HUES48 (cell line): Measurements from ENCODE around the gene SAAL1.

Experiments used
- H3K27ac ChIP-seq: one replicate; pipeline ENCODE4 v1.7.0; 2013; ENCODE audit warnings: low read depth, low read length, inconsistent platforms
- H3K27me3 ChIP-seq: 2 replicates; pipeline ENCODE4 v1.6.1; 2013; ENCODE audit warnings: mild to moderate bottlenecking, low read length; ENCODE audit not compliant: control insufficient read depth, insufficient read depth
- H3K36me3 ChIP-seq: 2 replicates; pipeline ENCODE4 v1.6.1; 2013; ENCODE audit warnings: low read length; ENCODE audit not compliant: control insufficient read depth, insufficient read depth
- H3K4me1 ChIP-seq: 2 replicates; pipeline ENCODE4 v1.6.1; 2013; ENCODE audit warnings: mild to moderate bottlenecking, low read length; ENCODE audit not compliant: control insufficient read depth, insufficient read depth
- H3K4me3 ChIP-seq: 2 replicates; pipeline ENCODE4 v1.5.1; 2013; ENCODE audit warnings: mild to moderate bottlenecking, low read depth, low read length
- H3K9ac ChIP-seq: 2 replicates; pipeline ENCODE4 v1.6.1; 2013; ENCODE audit warnings: mild to moderate bottlenecking, low read depth, low read length, moderate library complexity
- H3K9me3 ChIP-seq: 2 replicates; pipeline ENCODE4 v1.6.1; 2013; ENCODE audit warnings: low read length; ENCODE audit not compliant: control insufficient read depth, insufficient read depth

The SAAL1 gene

DNA sequence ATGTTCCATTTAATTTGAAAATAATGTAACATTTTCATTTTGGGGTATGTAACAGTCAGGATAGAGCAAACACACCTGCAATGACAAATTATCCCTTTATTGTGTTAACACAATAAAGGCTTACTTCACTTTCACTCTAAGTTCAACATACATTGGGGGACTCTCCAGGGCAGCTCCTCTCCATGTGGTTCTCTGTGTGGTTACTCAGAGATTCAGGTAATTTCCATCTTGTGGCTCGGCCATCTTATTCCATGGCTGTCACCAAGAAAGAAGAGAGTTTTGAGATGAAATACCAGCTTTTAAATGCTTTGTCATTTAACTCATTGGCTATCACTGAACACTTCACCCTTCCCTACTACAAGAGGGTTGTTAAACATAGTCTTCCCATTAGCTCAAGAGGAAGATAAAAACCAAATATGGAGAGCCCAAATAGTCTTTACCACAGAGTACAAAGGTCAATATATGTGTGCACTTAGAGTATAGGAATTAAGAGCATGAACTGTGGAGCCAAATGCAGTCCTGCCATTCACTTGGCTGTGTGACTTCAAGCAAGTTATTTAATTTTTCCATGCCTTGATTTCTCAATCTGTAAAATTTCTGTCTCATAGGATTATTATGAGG, 49.2 kb downstream of the SAAL1 start:
- H3K36me3 ChIP-seq = no peaks in the 10 kb centered on the region
- H3K27me3 ChIP-seq = no peaks in the 10 kb centered on the region
- no peak overlapping the region for H3K4me3 ChIP-seq
- H3K9ac ChIP-seq = no peak overlapping the region
- no peak overlapping the region for H3K27ac ChIP-seq
- H3K9me3 ChIP-seq = no peaks in the 10 kb centered on the region
- no peaks in the 10 kb centered on the region for H3K4me1 ChIP-seq

DNA sequence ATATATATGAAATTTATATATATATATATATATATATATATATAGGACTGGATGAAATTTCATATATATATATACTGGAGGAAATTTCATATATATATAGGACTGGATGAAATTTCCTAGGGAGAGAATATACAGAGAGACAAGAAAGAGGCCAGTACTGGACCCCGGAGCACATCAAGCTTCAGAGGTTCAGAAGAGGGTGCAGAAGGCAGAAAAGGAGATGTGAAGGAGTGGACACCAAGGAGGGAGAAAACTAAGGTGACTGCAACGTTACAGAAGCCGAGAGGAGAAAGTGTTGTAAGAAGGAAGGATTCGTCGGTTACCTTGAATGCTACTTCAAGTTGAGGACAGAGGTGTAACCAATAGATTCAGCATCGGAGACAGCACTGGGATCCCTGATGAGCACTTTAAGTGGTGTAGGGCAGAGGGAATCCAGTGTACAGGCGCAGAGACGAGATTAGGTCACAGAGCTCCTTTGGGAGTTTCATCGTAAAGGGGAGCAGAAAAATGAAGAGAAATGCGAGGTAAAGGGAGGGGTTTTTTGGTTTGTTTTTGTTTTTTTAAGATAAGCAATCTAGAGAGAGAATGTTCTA, 51.3 kb downstream of the SAAL1 start:
- Histone ChIP-seq H3K9me3 (no peaks in the 10 kb centered on the region), H3K4me3 (no peak overlapping the region), H3K9ac (no peak overlapping the region), H3K27ac (no peak overlapping the region), H3K4me1 (no peaks in the 10 kb centered on the region), H3K27me3 (no peaks in the 10 kb centered on the region), H3K36me3 (no peaks in the 10 kb centered on the region)

DNA sequence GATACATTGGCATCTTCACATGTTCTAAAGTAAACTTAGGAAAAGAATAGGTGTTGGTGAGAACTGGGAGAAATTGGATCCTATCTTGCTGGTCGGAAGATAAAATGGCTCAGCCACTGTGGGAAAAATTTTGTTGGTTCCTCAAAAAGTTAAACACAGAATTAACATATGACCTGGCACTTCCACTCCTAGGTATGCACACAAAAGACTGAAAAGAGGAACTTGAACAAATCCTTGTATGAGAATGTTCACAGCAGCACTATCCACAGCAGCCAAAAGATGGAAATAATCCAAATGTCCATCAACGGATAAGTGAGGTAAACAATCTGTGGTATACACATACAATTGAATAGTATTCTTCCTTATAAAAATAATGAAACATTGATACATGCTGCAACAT, 55.0 kb downstream of the SAAL1 start:
- no peak overlapping the region for H3K4me3 ChIP-seq
- no peaks in the 10 kb centered on the region for H3K36me3 ChIP-seq
- no peak overlapping the region for H3K9ac ChIP-seq
- no peak overlapping the region for H3K27ac ChIP-seq
- peaks cover 1% of the 10 kb centered on the region; the same call in 1 of the 2 replicates for H3K4me1 ChIP-seq
- peaks cover 20% of the 10 kb centered on the region for H3K27me3 ChIP-seq
- no peaks in the 10 kb centered on the region for H3K9me3 ChIP-seq

DNA sequence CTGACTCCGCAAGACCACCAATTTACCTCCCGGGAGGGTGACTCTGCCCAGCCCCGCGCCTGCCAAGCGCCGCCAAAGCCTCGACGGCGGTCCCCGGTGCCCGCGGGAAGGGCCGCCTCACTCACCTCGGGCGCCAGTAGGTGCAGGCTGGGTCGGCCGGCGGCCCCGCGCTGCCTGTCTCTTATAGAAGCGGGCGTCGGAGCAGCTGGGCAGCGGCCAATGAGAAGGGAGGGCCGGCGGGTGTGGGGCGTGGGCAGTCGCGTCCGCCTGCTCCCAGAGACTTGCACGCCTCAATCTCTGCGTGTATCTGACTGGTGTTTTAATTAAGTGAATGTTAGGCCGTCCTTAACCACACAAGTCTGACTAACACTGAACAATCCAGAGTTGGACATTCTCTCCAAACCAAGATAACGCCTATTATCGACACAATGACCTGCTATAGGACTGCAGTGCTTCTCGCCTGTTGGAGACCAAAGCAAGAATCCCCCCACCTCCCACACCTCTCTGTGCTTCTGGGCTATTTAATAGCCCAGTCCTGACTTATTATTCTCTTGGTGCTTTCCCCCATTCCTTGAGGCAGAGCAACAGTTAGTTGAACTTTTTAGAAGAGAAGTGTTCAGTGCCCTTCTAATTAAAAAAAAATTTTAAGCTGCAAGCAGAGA, 59.6 kb downstream of the SAAL1 start, which contains the start of gene TPH1:
Gene TPH1 (minus strand): TSS at position 154 of the 662 bp plus-strand sequence. CDS start 5,507 bp downstream, outside the sequence.
- Histone ChIP-seq H3K27ac (no peak within 1 kb of the TSS), H3K9me3 (no peaks in the 10 kb centered on the region), H3K36me3 (no peaks in the 10 kb centered on the region), H3K4me1 (peaks cover 3% of the 10 kb centered on the region; the same call in 1 of the 2 replicates), H3K9ac (no peak within 1 kb of the TSS), H3K4me3 (peak within 1 kb of the TSS; percentile 51), H3K27me3 (peaks cover 35% of the 10 kb centered on the region)

DNA sequence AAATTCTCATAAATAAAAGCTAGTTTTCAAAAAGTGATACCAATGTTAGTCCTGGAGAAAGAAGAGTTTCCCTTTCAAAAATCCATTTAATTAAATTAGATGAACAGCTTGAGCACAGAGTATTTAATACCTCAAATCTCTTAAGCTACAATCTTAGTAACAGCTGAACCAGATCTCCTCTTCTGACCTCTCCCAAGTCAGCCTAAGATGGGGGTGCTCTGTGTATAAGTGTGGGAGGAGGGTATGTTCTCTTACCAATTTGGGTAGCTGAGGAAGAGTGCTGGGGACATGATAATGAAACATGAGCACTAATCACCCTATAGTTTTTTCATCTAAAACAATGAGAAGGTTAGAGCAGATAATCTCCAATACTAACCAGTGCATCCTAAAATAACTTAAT, 69.4 kb downstream of the SAAL1 start:
- H3K27me3 ChIP-seq = no peaks in the 10 kb centered on the region

More for the DNA sequence above, 69.4 kb downstream of the SAAL1 start:
- Histone ChIP-seq H3K9me3 (no peaks in the 10 kb centered on the region), H3K27ac (no peak overlapping the region), H3K9ac (no peak overlapping the region), H3K4me3 (no peak overlapping the region), H3K4me1 (no peaks in the 10 kb centered on the region), H3K36me3 (no peaks in the 10 kb centered on the region)
